22Rv1 (cell line): ENCODE data around the gene ANKRD18B.
"Not testable (repeated sequence)": the region's sequence is repeated elsewhere in the genome, so short reads cannot be mapped to it uniquely, and the experiment has no call there.

ENCODE experiments used
- H3K27ac ChIP-seq: fragments of 450-650 bp; 2 replicates; pipeline ENCODE4 v1.5.1; 2017
- CTCF ChIP-seq: fragments of 450-650 bp; IDR thresholded peaks from 2 replicates; pipeline ENCODE4 v1.5.1; 2017; ENCODE audit warnings: mild to moderate bottlenecking
- ZFX ChIP-seq: fragments of 450-650 bp; IDR thresholded peaks from 2 replicates; pipeline ENCODE4 v1.6.1; 2017; ENCODE audit warnings: antibody characterized with exemption, borderline replicate concordance

Gene ANKRD18B

GRCh38 chr9:33597386-33597785, 73.3 kb downstream of the ANKRD18B start:
- not testable (repeated sequence) for H3K27ac ChIP-seq

GRCh38 chr9:33598796-33599379, 74.8 kb downstream of the ANKRD18B start:
- not testable (repeated sequence) for H3K27ac ChIP-seq

- not testable (repeated sequence) for H3K27ac ChIP-seq
Measured at GRCh38 chr9:33600911-33601310, 76.9 kb downstream of the ANKRD18B start.

- H3K27ac ChIP-seq = not testable (repeated sequence)
Measured at GRCh38 chr9:33604249-33604648, 80.2 kb downstream of the ANKRD18B start.

GRCh38 chr9:33604936-33605335, 80.9 kb downstream of the ANKRD18B start:
- H3K27ac ChIP-seq = not testable (repeated sequence)

- TF ChIP-seq ZFX (no peak), CTCF (no peak)
- H3K27ac ChIP-seq = no peak overlapping the region
Measured at GRCh38 chr9:33611358-33611757, 87.3 kb downstream of the ANKRD18B start.

GRCh38 chr9:33612410-33612809, 88.4 kb downstream of the ANKRD18B start:
- H3K27ac ChIP-seq = not testable (repeated sequence)

GRCh38 chr9:33614001-33614687, 90.1 kb downstream of the ANKRD18B start:
- no peak for TF ChIP-seq ZFX
- TF ChIP-seq CTCF = no peak
- H3K27ac ChIP-seq = no peak overlapping the region

GRCh38 chr9:33618370-33618769, 94.3 kb downstream of the ANKRD18B start:
- H3K27ac ChIP-seq = not testable (repeated sequence)

- no peak for TF ChIP-seq CTCF
- no peak for TF ChIP-seq ZFX
- no peak overlapping the region for H3K27ac ChIP-seq
Measured at GRCh38 chr9:33619666-33620404, 95.8 kb downstream of the ANKRD18B start.

GRCh38 chr9:33620738-33621439, 96.8 kb downstream of the ANKRD18B start:
- no peak overlapping the region for H3K27ac ChIP-seq
- TF ChIP-seq CTCF (no peak), ZFX (no peak)
